Measurements from ENCODE around the gene SLC31A1.
"Not testable (repeated sequence)": the region's sequence is repeated elsewhere in the genome, so short reads cannot be mapped to it uniquely, and the experiment has no call there.

The SLC31A1 gene

GRCh38 chr9:113220467-113221002 lies 809 bp upstream of the SLC31A1 start:
- DNase-seq (ENCODE audit: low spot score): peak; percentile 56

- peak; percentile 62 for DNase-seq (ENCODE audit: low spot score)
Observed at GRCh38 chr9:113221800-113222481, 597 bp downstream of the SLC31A1 start.

GRCh38 chr9:113222482-113222841 lies 1.1 kb downstream of the SLC31A1 start:
- peak; percentile 82 for DNase-seq (ENCODE audit: low spot score)

- DNase-seq (ENCODE audit: low spot score): no peak
Observed at GRCh38 chr9:113223963-113224362, 2.6 kb downstream of the SLC31A1 start.

- DNase-seq (ENCODE audit: low spot score): no peak
Observed at GRCh38 chr9:113227436-113227835, 6.1 kb downstream of the SLC31A1 start.

GRCh38 chr9:113228130-113228665 lies 6.9 kb downstream of the SLC31A1 start:
- DNase-seq (ENCODE audit: low spot score): no peak

GRCh38 chr9:113231701-113232100 lies 10.4 kb downstream of the SLC31A1 start:
- no peak for DNase-seq (ENCODE audit: low spot score)

- not testable (repeated sequence) for DNase-seq (ENCODE audit: low spot score)
Observed at GRCh38 chr9:113235701-113236255, 14.4 kb downstream of the SLC31A1 start.

- no peak for DNase-seq (ENCODE audit: low spot score)
Observed at GRCh38 chr9:113237026-113237425, 15.7 kb downstream of the SLC31A1 start.

- no peak for DNase-seq (ENCODE audit: low spot score)
Observed at GRCh38 chr9:113238202-113238858, 17.0 kb downstream of the SLC31A1 start.

GRCh38 chr9:113238859-113239232 lies 17.5 kb downstream of the SLC31A1 start:
- no peak for DNase-seq (ENCODE audit: low spot score)

GRCh38 chr9:113241161-113241560 lies 19.8 kb downstream of the SLC31A1 start:
- no peak for DNase-seq (ENCODE audit: low spot score)

- DNase-seq (ENCODE audit: low spot score): no peak
Observed at GRCh38 chr9:113244556-113244955, 23.2 kb downstream of the SLC31A1 start.

GRCh38 chr9:113245894-113246293 lies 24.6 kb downstream of the SLC31A1 start:
- DNase-seq (ENCODE audit: low spot score): no peak

- DNase-seq (ENCODE audit: low spot score): no peak
Observed at GRCh38 chr9:113246928-113247327, 25.6 kb downstream of the SLC31A1 start.

GRCh38 chr9:113247640-113248039 lies 26.3 kb downstream of the SLC31A1 start:
- no peak for DNase-seq (ENCODE audit: low spot score)

GRCh38 chr9:113249661-113250060 lies 28.3 kb downstream of the SLC31A1 start:
- DNase-seq (ENCODE audit: low spot score): not testable (repeated sequence)

GRCh38 chr9:113250807-113251206 lies 29.5 kb downstream of the SLC31A1 start:
- DNase-seq (ENCODE audit: low spot score): no peak

GRCh38 chr9:113254991-113255390 lies 33.6 kb downstream of the SLC31A1 start:
- DNase-seq (ENCODE audit: low spot score): no peak

- no peak for DNase-seq (ENCODE audit: low spot score)
Observed at GRCh38 chr9:113255438-113255837, 34.1 kb downstream of the SLC31A1 start.

- DNase-seq (ENCODE audit: low spot score): no peak
Observed at GRCh38 chr9:113257863-113258262, 36.5 kb downstream of the SLC31A1 start.

- no peak for DNase-seq (ENCODE audit: low spot score)
Observed at GRCh38 chr9:113258282-113258681, 36.9 kb downstream of the SLC31A1 start.
